Esophagus muscularis mucosa (tissue), 4 donors: ENCODE measurements around the gene HIBADH.

ENCODE experiments used
- EP300 ChIP-seq: sonication (generic); formaldehyde crosslinking; IDR thresholded peaks from one replicate; pipeline ENCODE4 v1.6.1; 2017; ENCODE audit warnings: antibody characterized with exemption
- POLR2A ChIP-seq: fragments of 450-650 bp; IDR thresholded peaks from one replicate; pipeline ENCODE4 v1.6.1; 2017; ENCODE audit warnings: antibody characterized with exemption, moderate library complexity, mild to moderate bottlenecking, low read depth
- POLR2AphosphoS5 ChIP-seq, 2 donors: sonication (generic); formaldehyde crosslinking; IDR thresholded peaks; one replicate each; pipeline ENCODE4 v1.6.1; 2017; ENCODE audit warnings: antibody characterized with exemption in 2 of 2
- TF ChIP-seq, protein P1 (sequence below), 3 experiments: fragments of 200-600 bp in 2 of 3; fragments of 450-650 bp in 1 of 3; sonication (generic) in 2 of 3; IDR thresholded peaks; one replicate each; pipeline ENCODE4 v1.5.1; 2017 to 2019; ENCODE audit warnings: antibody characterized with exemption in 3 of 3, mild to moderate bottlenecking in 2 of 3, moderate library complexity in 1 of 3

DNA sequence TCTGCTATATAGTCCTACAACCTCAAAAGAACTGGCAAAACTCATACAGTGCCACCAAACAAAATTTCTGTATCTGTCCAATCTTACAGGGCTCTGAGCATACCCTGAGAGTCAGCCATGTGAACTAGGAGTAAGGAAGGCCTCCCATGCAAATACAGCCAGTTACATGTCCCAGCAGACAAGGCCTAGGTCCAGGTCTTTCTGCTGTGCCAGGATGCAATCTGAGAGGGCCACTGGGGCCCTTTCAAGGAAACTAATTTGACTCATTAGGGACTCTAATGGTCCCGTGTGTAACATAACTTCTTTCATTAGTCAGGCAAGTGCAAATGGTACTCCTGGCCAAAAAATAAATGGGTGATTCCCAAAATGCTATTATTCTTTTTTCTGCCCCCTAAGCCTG lies 17.9 kb upstream of the HIBADH start:
- TF ChIP-seq, protein P1, sequence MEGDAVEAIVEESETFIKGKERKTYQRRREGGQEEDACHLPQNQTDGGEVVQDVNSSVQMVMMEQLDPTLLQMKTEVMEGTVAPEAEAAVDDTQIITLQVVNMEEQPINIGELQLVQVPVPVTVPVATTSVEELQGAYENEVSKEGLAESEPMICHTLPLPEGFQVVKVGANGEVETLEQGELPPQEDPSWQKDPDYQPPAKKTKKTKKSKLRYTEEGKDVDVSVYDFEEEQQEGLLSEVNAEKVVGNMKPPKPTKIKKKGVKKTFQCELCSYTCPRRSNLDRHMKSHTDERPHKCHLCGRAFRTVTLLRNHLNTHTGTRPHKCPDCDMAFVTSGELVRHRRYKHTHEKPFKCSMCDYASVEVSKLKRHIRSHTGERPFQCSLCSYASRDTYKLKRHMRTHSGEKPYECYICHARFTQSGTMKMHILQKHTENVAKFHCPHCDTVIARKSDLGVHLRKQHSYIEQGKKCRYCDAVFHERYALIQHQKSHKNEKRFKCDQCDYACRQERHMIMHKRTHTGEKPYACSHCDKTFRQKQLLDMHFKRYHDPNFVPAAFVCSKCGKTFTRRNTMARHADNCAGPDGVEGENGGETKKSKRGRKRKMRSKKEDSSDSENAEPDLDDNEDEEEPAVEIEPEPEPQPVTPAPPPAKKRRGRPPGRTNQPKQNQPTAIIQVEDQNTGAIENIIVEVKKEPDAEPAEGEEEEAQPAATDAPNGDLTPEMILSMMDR (IDR thresholded peaks at IDR 0.05), result no peak
- no peak for TF ChIP-seq POLR2AphosphoS5 (IDR thresholded peaks at IDR 0.05)
- TF ChIP-seq POLR2A, result no peak
- no peak for TF ChIP-seq EP300
